K562 (cell line): Measurements from ENCODE around the gene FBXO17. TPM values are rescaled to one million over a fixed set of nuclear protein-coding genes. Genes with fewer than 3 reads are reported as not detected.
A peak's percentile ranks its signal among the peaks of the same experiment; 100 is the strongest.

Experiments used
- ATAC-seq: fragments of 200-7000 bp; cut with Tn5 transposase; 3 replicates; pipeline ENCODE4 v1.9.1; 2020; ENCODE audit warnings: moderate library complexity
- BruUV-seq: library from RNA; stranded (reverse); fragments of 400-500 nt; replicated peaks from 2 replicates; lab custom pipeline; 2021; lab: Mats Ljungman, UMichigan
- CTCF ChIA-PET: fragments of 300-600 bp; formaldehyde crosslinking; extraction: SDS; loops from one replicate; lab custom pipeline; 2021; ENCODE audit warnings: low intra/inter-chr PET ratio; lab: Yijun Ruan, JAX
- POLR2A ChIA-PET: fragments of 300-600, 350-650 bp; sonication (Branson Sonifier 250); formaldehyde crosslinking; extraction: SDS; loops from one replicate; lab custom pipeline; 2021; ENCODE audit warnings: antibody characterized with exemption, inconsistent platforms; lab: Yijun Ruan, JAX
- DNase-seq, 4 experiments: peaks; one replicate each; pipeline versions ENCODE4 v3.0.0 to v3.0.0-alpha.2; 2011 to 2018; ENCODE audit warnings: low spot score in 3 of 4, mixed read lengths in 3 of 4; ENCODE audit errors: extremely low read depth in 1 of 4
- FAIRE-seq: peaks from 2 replicates; lab custom pipeline; 2011; peaks lifted over from hg19 to GRCh38; lab: Jason Lieb, UNC
- H2AFZ ChIP-seq: 2 replicates; pipeline ENCODE4 v1.6.0; 2011; ENCODE audit warnings: low read depth, low read length, control low read depth, inconsistent platforms
- H3K27ac ChIP-seq: fragments of 200-600 bp; 3 replicates; pipeline ENCODE4 v1.8.0; 2011; ENCODE audit warnings: low read depth, mild to moderate bottlenecking, control low read depth, inconsistent platforms, low read length, moderate library complexity, mixed read lengths; ENCODE audit errors: extremely low read depth
- H3K27me3 ChIP-seq, 2 experiments: fragments of 300-600 bp in 1 of 2; 2 replicates in 1 of 2; 3 replicates in 1 of 2; pipeline versions ENCODE4 v1.6.0 to v1.8.0; 2011; ENCODE audit warnings: inconsistent platforms in 2 of 2, low read length in 2 of 2, mild to moderate bottlenecking in 1 of 2, mixed read lengths in 1 of 2, moderate library complexity in 1 of 2; ENCODE audit not compliant: control insufficient read depth in 2 of 2, insufficient read depth in 2 of 2
- H3K36me3 ChIP-seq: fragments of 300-600 bp; 3 replicates; pipeline ENCODE4 v1.8.0; 2011; ENCODE audit warnings: mild to moderate bottlenecking, low read length, inconsistent platforms; ENCODE audit not compliant: control insufficient read depth, insufficient read depth
- H3K4me1 ChIP-seq, 2 experiments: fragments of 200-600 bp in 1 of 2; replicated peaks in 1 of 2; 2 replicates in 1 of 2; 3 replicates in 1 of 2; pipeline versions ENCODE4 v1.5.1 to v1.8.0; 2011; ENCODE audit warnings: inconsistent platforms in 2 of 2, low read length in 2 of 2, mild to moderate bottlenecking in 1 of 2, mixed read lengths in 1 of 2, moderate library complexity in 1 of 2; ENCODE audit not compliant: control insufficient read depth in 2 of 2, insufficient read depth in 2 of 2
- H3K4me2 ChIP-seq: 2 replicates; pipeline ENCODE4 v1.6.1; 2011; ENCODE audit warnings: low read length, control low read depth, inconsistent platforms, mixed read lengths; ENCODE audit not compliant: insufficient read depth
- H3K4me3 ChIP-seq: fragments of 200-600 bp; sonication (generic), shearing (Covaris generic); 2 replicates; pipeline ENCODE4 v1.5.1; 2016; ENCODE audit warnings: control low read depth, inconsistent platforms
- H3K79me2 ChIP-seq: fragments of 200-600 bp; 3 replicates; pipeline ENCODE4 v1.8.0; 2011; ENCODE audit warnings: low read length, inconsistent platforms; ENCODE audit not compliant: control insufficient read depth, insufficient read depth
- H3K9ac ChIP-seq, 2 experiments: 2 replicates each; pipeline versions ENCODE4 v1.6.0 to v1.6.1; 2011; ENCODE audit warnings: low read depth in 2 of 2, low read length in 2 of 2, control low read depth in 1 of 2, inconsistent platforms in 1 of 2, mild to moderate bottlenecking in 1 of 2, mixed read lengths in 1 of 2; ENCODE audit not compliant: insufficient read depth in 1 of 2
- H3K9me1 ChIP-seq: one replicate; pipeline ENCODE4 v1.6.0; 2011; ENCODE audit warnings: inconsistent platforms, mild to moderate bottlenecking, low read length, moderate library complexity; ENCODE audit not compliant: control insufficient read depth, insufficient read depth
- H3K9me3 ChIP-seq: replicated peaks from 2 replicates; pipeline ENCODE4 v1.5.1; 2011; ENCODE audit warnings: low read depth, low read length, inconsistent platforms; ENCODE audit not compliant: control insufficient read depth, insufficient read depth
- H4K20me1 ChIP-seq: replicated peaks from 2 replicates; pipeline ENCODE4 v1.6.1; 2011; ENCODE audit warnings: low read length, inconsistent platforms, mixed read lengths; ENCODE audit not compliant: control insufficient read depth, insufficient read depth
- ARNT ChIP-seq, 2 experiments: fragments of 450-650 bp; IDR thresholded peaks; 2 replicates each; pipeline ENCODE4 v1.6.1; 2016; ENCODE audit warnings: mild to moderate bottlenecking in 1 of 2
- FUS ChIP-seq: fragments of 200-400 bp; formaldehyde crosslinking; optimal IDR thresholded peaks from 2 replicates; pipeline ENCODE3; 2017; ENCODE audit warnings: low read depth, low read length
- MECOM ChIP-seq: fragments of 250-450 bp; sonication (Bioruptor Pico); IDR thresholded peaks from 2 replicates; pipeline ENCODE4 v1.8.0; 2022; ENCODE audit warnings: inconsistent platforms
- POLR2B ChIP-seq: fragments of 450-650 bp; IDR thresholded peaks from 2 replicates; pipeline ENCODE4 v1.6.1; 2018; ENCODE audit warnings: low read depth; ENCODE audit not compliant: partially characterized antibody
- WGBS: fragments of 100-300 bp; shearing (Covaris generic); methylation state at CpG from one replicate; pipeline ENCODE4 v1.1.6; 2016; ENCODE audit warnings: low coverage, mixed read lengths; ENCODE audit not compliant: insufficient coverage; ENCODE audit errors: missing lambda C conversion rate; 5-methylcytosine and 5-hydroxymethylcytosine counted together
- in situ Hi-C: fragments of 300-500 bp; cut with MboI; formaldehyde crosslinking; loops from 4 replicates; pipeline ENCODE4 v1.15.0; 2018; ENCODE audit warnings: inconsistent platforms, mixed read lengths
- intact Hi-C: fragments of 100-400 bp; cut with micrococcal nuclease; formaldehyde crosslinking; loops from 2 replicates; pipeline ENCODE4 v1.14.2; 2022
- polyA plus RNA-seq, 8 experiments: library from polyadenylated mRNA; depleted of rRNA in 4 of 8; stranded (reverse) in 5 of 8; unstranded in 3 of 8; fragments of >200 nt; fragmentation: Nextera tagmentation in 2 of 8; fragmentation: Illumina TruSeq in 1 of 8; extraction: Ambion mirVana in 2 of 8; extraction: Trizol in 1 of 8; gene quantifications; 2 replicates each; pipeline versions ENCODE4 v1.2.1 to v1.2.3, GENCODE V29; 2011 to 2014; ENCODE audit warnings: inconsistent platforms in 1 of 8, missing spikeins in 1 of 8
- total RNA-seq, 7 experiments: library from RNA; depleted of rRNA in 6 of 7; stranded (reverse); fragments of >200 nt in 6 of 7; fragmentation: Illumina TruSeq in 2 of 7; extraction: Trizol in 2 of 7; gene quantifications; 2 replicates each; pipeline versions ENCODE4 v1.2.1 to v1.2.3, GENCODE V29; 2011 to 2021; ENCODE audit warnings: low replicate concordance in 1 of 7
- TF ChIP-seq, protein P1 (sequence below), 2 experiments: fragments of 450-650 bp; IDR thresholded peaks; 2 replicates each; pipeline ENCODE4 v1.6.1; 2016
- TF ChIP-seq, protein P2 (sequence below): fragments of 450-650 bp; formaldehyde crosslinking; IDR thresholded peaks from 2 replicates; pipeline ENCODE4 v1.4.0; 2022; ENCODE audit warnings: missing genetic modification characterization

Gene FBXO17
- total and polyA plus RNA-seq, 9 of the 15 experiments (the other 6 are each of a cell fraction or from before 2014, with no cell fraction given): 4.1 to 27.1 (median 19.0) TPM

DNA sequence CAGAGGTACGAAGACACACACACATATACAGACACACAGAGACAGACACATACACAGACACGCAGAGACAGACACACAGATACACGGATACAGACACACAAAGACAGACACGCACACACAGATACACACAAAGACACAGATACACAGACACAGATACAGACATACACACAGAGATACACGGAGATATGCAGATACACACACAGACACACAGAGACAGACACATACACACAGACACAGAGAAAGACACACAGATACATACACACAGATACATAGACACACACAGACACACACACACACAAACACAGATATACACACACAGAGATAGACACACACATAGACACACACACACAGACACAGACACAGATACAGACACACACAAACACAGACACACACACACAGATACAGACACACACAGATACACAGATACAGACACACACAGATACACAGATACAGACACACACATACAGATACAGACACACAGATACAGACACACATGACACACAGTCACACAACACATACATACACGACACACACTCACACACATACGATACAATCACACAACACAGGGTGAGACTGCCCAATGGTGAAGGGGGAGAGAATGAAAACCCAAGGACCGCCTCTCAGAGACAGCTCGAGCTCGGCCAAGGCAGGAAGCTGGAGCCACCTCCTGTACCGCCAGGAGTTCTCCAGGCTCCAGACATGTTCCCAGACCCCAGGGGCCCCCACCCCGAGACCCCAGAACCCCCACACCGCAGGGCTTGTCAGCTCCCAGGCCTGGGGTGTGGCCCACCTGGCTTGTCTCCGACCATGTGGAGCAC lies 54.7 kb downstream of the FBXO17 start (continued):
- TF ChIP-seq POLR2B: peak; percentile 48
- TF ChIP-seq ARNT (IDR thresholded peaks at IDR 0.05): no peak
- no peak for TF ChIP-seq FUS
- TF ChIP-seq, protein P1, sequence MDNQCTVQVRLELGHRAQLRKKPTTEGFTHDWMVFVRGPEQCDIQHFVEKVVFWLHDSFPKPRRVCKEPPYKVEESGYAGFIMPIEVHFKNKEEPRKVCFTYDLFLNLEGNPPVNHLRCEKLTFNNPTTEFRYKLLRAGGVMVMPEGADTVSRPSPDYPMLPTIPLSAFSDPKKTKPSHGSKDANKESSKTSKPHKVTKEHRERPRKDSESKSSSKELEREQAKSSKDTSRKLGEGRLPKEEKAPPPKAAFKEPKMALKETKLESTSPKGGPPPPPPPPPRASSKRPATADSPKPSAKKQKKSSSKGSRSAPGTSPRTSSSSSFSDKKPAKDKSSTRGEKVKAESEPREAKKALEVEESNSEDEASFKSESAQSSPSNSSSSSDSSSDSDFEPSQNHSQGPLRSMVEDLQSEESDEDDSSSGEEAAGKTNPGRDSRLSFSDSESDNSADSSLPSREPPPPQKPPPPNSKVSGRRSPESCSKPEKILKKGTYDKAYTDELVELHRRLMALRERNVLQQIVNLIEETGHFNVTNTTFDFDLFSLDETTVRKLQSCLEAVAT (IDR thresholded peaks at IDR 0.05): peak in 1 of 2 experiments; percentile 22; a peak in 1 of 4 replicates

DNA sequence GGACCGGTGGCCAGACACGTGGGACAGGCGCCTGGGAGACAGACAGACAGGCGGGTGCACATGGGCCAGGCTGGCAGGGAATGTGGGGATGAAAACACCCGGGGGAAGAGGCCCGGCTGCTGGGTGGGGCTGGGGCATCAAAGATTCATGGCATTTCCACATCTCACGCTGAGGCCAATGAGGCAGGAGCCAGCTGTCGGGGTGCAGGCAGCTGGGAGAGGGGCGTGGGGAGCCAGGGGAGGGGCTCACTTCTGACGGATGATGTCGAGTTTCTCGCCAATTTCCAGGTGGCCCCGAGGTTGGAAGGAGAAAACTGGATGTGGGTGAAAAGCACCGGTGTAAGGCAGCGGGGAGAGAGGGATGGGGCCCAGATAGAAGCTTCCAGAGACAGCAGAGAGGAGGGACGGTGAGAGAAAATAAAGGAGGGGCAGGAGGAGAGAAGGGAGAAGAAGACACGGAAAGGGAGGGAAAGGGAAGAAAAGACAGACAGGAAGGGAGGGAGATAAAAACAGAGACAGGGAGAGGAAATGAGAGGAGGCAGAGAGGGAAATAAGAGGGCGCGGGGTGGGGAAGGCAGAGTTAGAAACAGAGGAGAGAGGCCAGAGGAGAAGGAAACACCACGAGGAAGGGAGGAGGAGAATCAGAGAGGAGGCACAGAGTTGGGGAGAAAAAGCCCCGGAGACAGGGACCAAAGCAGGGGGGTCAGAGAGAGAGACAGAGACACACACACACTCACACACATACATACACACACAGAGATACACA lies 55.5 kb downstream of the FBXO17 start:
- 68% methylated on average over 11 of the region's 21 CpGs for WGBS
- no TSS peak for BruUV-seq
- Histone ChIP-seq H3K79me2 (no peaks in the 10 kb centered on the region), H3K9me1 (no peaks in the 10 kb centered on the region), H3K9me3 (no peaks in the 10 kb centered on the region), H3K4me1 (peaks cover 0 to 40% of the 10 kb centered on the region in 2 experiments; a peak in 3 of 5 replicates), H3K36me3 (peaks cover 38% of the 10 kb centered on the region; the same call in 1 of the 3 replicates), H3K27ac (no peak overlapping the region), H2AFZ (no peak overlapping the region), H3K27me3 (no peaks in the 10 kb centered on the region), H4K20me1 (no peaks in the 10 kb centered on the region), H3K9ac (peak overlapping the region in 1 of 2 experiments; percentile 22; a peak in 1 of 4 replicates), H3K4me3 (no peak overlapping the region), H3K4me2 (no peak overlapping the region)
- FAIRE-seq (no peak), ATAC-seq (no peak), DNase-seq (peak in 1 of 4 experiments; percentile 10)
- TF ChIP-seq, protein P2, sequence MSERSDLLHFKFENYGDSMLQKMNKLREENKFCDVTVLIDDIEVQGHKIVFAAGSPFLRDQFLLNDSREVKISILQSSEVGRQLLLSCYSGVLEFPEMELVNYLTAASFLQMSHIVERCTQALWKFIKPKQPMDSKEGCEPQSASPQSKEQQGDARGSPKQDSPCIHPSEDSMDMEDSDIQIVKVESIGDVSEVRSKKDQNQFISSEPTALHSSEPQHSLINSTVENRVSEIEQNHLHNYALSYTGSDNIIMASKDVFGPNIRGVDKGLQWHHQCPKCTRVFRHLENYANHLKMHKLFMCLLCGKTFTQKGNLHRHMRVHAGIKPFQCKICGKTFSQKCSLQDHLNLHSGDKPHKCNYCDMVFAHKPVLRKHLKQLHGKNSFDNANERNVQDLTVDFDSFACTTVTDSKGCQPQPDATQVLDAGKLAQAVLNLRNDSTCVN (CRISPR knock-in tag): 0 out of 2 replicates have a peak, but pooled peaks have one; percentile 1
- TF ChIP-seq MECOM (CRISPR knock-in tag): no peak
- intact Hi-C loops: no loop called here
- in situ Hi-C loops: loop anchor here (10.0 kb wide), 1 partner anchor 395 kb away; no protein-coding TSS in a partner anchor
- POLR2A ChIA-PET: interaction anchor here (0.6 to 0.9 kb wide), 2 partner anchors 88 to 169 kb away, joined by 3 read pairs; partner anchors contain the start of gene ECH1
- CTCF ChIA-PET: no interaction called here
